Activated CD8-positive, alpha-beta T cell treated with anti-CD3 and anti-CD28 coated beads for 36 hours (primary cell): ENCODE data around the gene PNMT. TPM values are rescaled to one million over a fixed set of nuclear protein-coding genes. Genes with fewer than 3 reads are reported as not detected.

Experiments used
- ATAC-seq: fragments of 200-7000 bp; cut with Tn5 transposase; one replicate; pipeline ENCODE4 v1.10.0; 2021; ENCODE audit warnings: mild to moderate bottlenecking, moderate library complexity
- CTCF ChIA-PET: fragments of 350-600 bp; sonication (Branson Sonifier 250); formaldehyde crosslinking; loops from one replicate; lab custom pipeline; 2021; ENCODE audit warnings: antibody characterized with exemption; lab: Charles Lee
- POLR2A ChIA-PET: fragments of 350-600 bp; sonication (Branson Sonifier 250); formaldehyde crosslinking; loops from one replicate; lab custom pipeline; 2021; ENCODE audit warnings: antibody characterized with exemption; lab: Charles Lee
- DNase-seq: peaks from one replicate; pipeline ENCODE4 v3.0.0-alpha.2; 2020
- H3K27ac Mint-ChIP-seq: one replicate; pipeline ENCODE4 v1.8.0; 2021; ENCODE audit warnings: mild to moderate bottlenecking, mixed read lengths
- H3K27me3 Mint-ChIP-seq: one replicate; pipeline ENCODE4 v1.8.0; 2021; ENCODE audit warnings: mixed read lengths
- H3K36me3 Mint-ChIP-seq: one replicate; pipeline ENCODE4 v1.8.0; 2021; ENCODE audit warnings: low read depth, mixed read lengths
- H3K4me1 Mint-ChIP-seq: one replicate; pipeline ENCODE4 v1.8.0; 2021; ENCODE audit warnings: low read depth, mixed read lengths
- H3K4me3 Mint-ChIP-seq: one replicate; pipeline ENCODE4 v1.8.0; 2021; ENCODE audit warnings: mild to moderate bottlenecking, moderate library complexity, mixed read lengths
- H3K9me3 Mint-ChIP-seq: one replicate; pipeline ENCODE4 v1.8.0; 2021; ENCODE audit warnings: mixed read lengths
- intact Hi-C: fragments of 100-400 bp; cut with micrococcal nuclease; formaldehyde crosslinking; loops from one replicate; pipeline ENCODE4 v1.10.0; 2022
- total RNA-seq, 2 experiments: library from RNA; stranded (reverse); gene quantifications; one replicate each; pipeline ENCODE4 v1.2.3, GENCODE V29; 2021
- TF ChIP-seq, protein P1 (sequence below): fragments of 200-600 bp; IDR thresholded peaks from one replicate; pipeline ENCODE4 v1.8.0; 2022; ENCODE audit warnings: antibody characterized with exemption, mild to moderate bottlenecking

The PNMT gene
- total RNA-seq, 2 experiments from 2014 or later: 0.40 TPM; not detected in 1

DNA sequence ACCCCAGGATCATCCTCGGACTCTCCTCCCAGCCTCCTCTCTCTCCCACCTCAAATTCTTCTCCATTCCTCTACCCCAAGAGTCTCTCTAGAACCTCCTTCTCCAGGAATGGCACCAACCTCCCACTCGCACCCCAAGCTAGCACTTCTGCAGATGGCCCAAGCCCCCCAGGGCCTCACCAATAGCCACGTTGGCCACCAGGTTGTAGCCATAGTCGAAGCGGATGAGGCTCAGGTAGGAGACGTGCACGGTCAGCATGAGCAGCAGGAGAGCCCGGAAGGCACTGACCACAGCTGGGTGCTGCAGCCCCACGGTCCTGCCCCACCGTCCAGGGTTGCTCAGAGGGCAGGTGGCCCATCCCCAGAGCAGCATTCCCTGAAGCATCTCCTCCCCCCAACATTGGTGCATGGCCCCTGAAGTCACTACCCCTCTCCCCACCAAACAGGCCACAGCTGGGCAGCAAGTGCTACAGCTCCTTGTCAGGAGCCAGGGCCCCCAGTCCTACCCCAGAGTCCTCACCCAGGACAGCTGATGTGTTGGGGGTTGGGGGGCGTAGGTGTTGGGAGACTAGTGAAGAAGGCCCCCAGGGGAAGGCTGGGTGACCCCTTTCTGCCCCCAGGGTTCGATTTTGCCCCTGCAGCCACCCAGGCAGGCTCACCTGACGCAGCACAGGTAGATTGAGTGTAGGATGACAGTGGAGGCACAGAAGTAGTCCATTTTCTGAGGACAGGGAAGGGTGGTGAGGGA lies 5.3 kb downstream of the PNMT start:
- intact Hi-C loops: no loop called here
- Mint-ChIP-seq H3K9me3 (no peaks in the 10 kb centered on the region), H3K27me3 (peaks cover 9% of the 10 kb centered on the region), H3K4me3 (no peak overlapping the region), H3K36me3 (no peaks in the 10 kb centered on the region), H3K4me1 (peaks cover 42% of the 10 kb centered on the region), H3K27ac (no peak overlapping the region)
- no peak for ATAC-seq
- TF ChIP-seq, protein P1, sequence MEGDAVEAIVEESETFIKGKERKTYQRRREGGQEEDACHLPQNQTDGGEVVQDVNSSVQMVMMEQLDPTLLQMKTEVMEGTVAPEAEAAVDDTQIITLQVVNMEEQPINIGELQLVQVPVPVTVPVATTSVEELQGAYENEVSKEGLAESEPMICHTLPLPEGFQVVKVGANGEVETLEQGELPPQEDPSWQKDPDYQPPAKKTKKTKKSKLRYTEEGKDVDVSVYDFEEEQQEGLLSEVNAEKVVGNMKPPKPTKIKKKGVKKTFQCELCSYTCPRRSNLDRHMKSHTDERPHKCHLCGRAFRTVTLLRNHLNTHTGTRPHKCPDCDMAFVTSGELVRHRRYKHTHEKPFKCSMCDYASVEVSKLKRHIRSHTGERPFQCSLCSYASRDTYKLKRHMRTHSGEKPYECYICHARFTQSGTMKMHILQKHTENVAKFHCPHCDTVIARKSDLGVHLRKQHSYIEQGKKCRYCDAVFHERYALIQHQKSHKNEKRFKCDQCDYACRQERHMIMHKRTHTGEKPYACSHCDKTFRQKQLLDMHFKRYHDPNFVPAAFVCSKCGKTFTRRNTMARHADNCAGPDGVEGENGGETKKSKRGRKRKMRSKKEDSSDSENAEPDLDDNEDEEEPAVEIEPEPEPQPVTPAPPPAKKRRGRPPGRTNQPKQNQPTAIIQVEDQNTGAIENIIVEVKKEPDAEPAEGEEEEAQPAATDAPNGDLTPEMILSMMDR: no peak
- POLR2A ChIA-PET: interaction anchor here (0.6 to 1.6 kb wide), 2 partner anchors 212 to 258 kb away, joined by 3 read pairs; partner anchors contain the start of gene CDK12
- CTCF ChIA-PET: interaction anchor here (1.3 to 12.7 kb wide), 4 partner anchors 16 to 126 kb away, joined by 4 to 146 read pairs (median 68); no protein-coding TSS in a partner anchor
- DNase-seq: no peak

DNA sequence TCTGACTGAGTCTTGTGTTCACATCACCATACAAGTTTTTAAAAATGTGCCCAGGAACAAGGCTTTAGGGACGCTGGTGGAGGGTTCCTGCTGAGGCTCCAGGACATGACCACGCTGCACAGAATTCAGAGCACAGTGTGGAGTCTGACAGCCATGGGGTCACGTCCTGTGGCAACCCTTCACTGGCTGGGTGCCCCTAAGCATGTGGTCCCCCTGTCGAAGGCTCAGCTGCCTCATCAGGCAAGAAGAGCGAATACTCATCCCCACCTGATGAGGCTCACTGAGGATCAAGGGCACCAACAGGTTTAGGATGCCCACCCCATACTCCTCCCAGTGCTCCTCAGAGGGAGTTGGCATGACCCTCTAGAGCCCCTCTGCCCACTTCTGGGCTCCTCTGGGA lies 5.9 kb downstream of the PNMT start:
- TF ChIP-seq, protein P1: no peak
- intact Hi-C loops: no loop called here
- no peaks in the 10 kb centered on the region for H3K36me3 Mint-ChIP-seq
- POLR2A ChIA-PET: interaction anchor here (0.6 to 1.6 kb wide), 4 partner anchors 8 to 258 kb away, joined by 3 to 5 read pairs (median 3); partner anchors contain the start of gene CDK12
- H3K4me1 Mint-ChIP-seq: peaks cover 45% of the 10 kb centered on the region
- no peak overlapping the region for H3K27ac Mint-ChIP-seq
- H3K9me3 Mint-ChIP-seq: no peaks in the 10 kb centered on the region
- H3K27me3 Mint-ChIP-seq: peaks cover 6% of the 10 kb centered on the region
- no peak overlapping the region for H3K4me3 Mint-ChIP-seq
- DNase-seq: no peak
- no peak for ATAC-seq
- CTCF ChIA-PET: interaction anchor here (1.3 to 12.7 kb wide), 4 partner anchors 21 to 127 kb away, joined by 4 to 146 read pairs (median 88); no protein-coding TSS in a partner anchor

DNA sequence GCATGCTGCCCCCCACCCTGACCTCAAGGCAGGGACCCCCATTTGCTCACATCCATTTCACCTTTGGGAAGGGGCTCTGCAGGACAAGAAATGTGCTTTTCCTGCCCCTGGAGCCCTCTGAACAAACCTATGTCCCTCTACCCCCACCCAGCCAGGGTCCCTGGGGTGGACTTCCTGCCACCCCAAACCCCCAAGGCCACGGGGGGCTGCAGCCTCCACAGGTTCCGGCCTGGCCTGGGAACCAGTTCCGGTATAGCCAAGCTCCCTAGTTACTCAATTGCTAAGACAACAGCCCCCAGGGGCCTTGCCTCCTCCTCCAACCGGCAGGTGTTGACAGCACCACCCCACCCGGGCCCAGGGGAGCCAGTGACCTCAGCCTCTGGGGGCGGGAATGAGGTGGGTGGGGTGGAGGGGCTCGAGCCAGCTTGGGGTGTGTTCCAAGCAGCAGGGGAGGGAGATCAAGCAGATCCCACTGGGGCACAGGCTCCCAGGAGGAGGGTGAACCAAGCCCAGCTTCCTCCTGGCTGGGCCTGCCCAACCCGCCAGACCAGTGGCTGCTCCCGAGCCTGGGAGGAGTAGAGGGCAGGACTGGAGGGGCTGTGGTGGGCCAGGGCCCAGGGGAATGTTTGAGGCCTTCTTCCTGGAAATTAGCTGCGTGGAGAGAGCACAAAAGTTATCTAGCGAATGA lies 6.6 kb downstream of the PNMT start:
- intact Hi-C loops: no loop called here
- ATAC-seq: no peak
- ChIA-PET CTCF (interaction anchor here (0.7 to 12.7 kb wide), 4 partner anchors 9 to 52 kb away, joined by 3 to 146 read pairs (median 25); partner anchors contain the start of gene TCAP), POLR2A (interaction anchor here (0.7 to 2.5 kb wide), 6 partner anchors 9 to 37 kb away, joined by 3 to 15 read pairs (median 4); partner anchors contain the start of gene PGAP3)
- no peak overlapping the region for H3K27ac Mint-ChIP-seq
- H3K27me3 Mint-ChIP-seq: peaks cover 2% of the 10 kb centered on the region
- DNase-seq: no peak
- H3K4me1 Mint-ChIP-seq: peaks cover 52% of the 10 kb centered on the region
- H3K36me3 Mint-ChIP-seq: no peaks in the 10 kb centered on the region
- TF ChIP-seq, protein P1: no peak
- no peak overlapping the region for H3K4me3 Mint-ChIP-seq
- H3K9me3 Mint-ChIP-seq: no peaks in the 10 kb centered on the region

DNA sequence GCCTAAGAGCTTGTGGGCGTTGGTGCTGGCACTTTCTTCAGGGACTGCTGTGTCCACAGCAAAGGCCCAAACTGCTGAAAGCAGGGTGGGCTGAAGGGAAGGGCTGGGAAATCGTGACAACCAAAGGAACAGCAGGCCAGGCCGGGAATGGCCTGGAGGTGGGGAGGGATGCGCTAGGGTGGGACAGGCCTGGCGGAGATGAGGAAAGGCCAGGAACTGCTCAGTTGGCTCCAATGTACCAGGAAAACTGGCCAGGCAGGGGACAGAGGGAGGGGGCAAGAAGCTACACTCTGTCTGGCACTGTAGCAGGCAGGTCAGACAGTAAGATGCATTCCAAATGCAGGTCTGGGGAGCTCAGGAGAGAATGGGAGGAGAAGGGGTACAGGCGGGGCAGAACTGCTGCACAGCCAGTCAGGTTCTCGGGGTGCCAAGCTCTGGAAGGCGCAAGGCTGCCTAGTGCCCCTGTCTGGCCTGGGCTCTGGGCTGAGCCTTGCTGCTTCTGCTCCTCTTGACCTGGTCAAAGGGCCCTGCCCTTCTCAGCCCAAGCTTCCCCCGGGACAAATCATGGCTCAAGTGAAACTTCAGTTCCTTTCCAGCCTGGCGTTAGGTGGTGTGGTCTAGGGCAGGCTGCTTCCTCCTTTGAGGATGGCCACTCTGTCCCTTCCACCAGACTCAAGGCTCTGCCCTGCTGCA lies 7.3 kb downstream of the PNMT start:
- CTCF ChIA-PET: interaction anchor here (0.7 to 12.7 kb wide), 4 partner anchors 9 to 52 kb away, joined by 3 to 146 read pairs (median 25); partner anchors contain the start of gene TCAP
- H3K4me1 Mint-ChIP-seq: peaks cover 59% of the 10 kb centered on the region
- peak overlapping the region; percentile 57 for H3K27ac Mint-ChIP-seq
- DNase-seq (no peak), ATAC-seq (no peak)
- H3K4me3 Mint-ChIP-seq: no peak overlapping the region
- POLR2A ChIA-PET: interaction anchor here (0.7 to 2.5 kb wide), 7 partner anchors 8 to 38 kb away, joined by 3 to 15 read pairs (median 5); partner anchors contain the start of genes PGAP3 and TCAP
- no peaks in the 10 kb centered on the region for H3K9me3 Mint-ChIP-seq
- no peaks in the 10 kb centered on the region for H3K36me3 Mint-ChIP-seq
- TF ChIP-seq, protein P1: no peak
- H3K27me3 Mint-ChIP-seq: peaks cover under 1% of the 10 kb centered on the region
- intact Hi-C loops: no loop called here
